K562 (cell line): ENCODE results near the gene ATP5PB. TPM values are rescaled to one million over a fixed set of nuclear protein-coding genes. Genes with fewer than 3 reads are reported as not detected.
A peak's percentile ranks its signal among the peaks of the same experiment; 100 is the strongest.

ENCODE experiments used
- CCNT2 ChIP-seq: IDR thresholded peaks from 2 replicates; pipeline ENCODE4 v1.6.1; 2011; ENCODE audit warnings: borderline replicate concordance, low read depth, mild to moderate bottlenecking, moderate library complexity, mixed read lengths, low read length; ENCODE audit not compliant: insufficient read length; ENCODE audit errors: extremely low read depth
- ESRRA ChIP-seq: fragments of 450-650 bp; IDR thresholded peaks from 2 replicates; pipeline ENCODE4 v1.6.1; 2014; ENCODE audit warnings: low read depth, mild to moderate bottlenecking, moderate library complexity, borderline replicate concordance
- EWSR1 ChIP-seq: fragments of 450-650 bp; IDR thresholded peaks from 2 replicates; pipeline ENCODE4 v1.6.1; 2018; ENCODE audit warnings: borderline replicate concordance, mild to moderate bottlenecking, low read depth, moderate library complexity; ENCODE audit not compliant: partially characterized antibody
- HDGF ChIP-seq: fragments of 450-650 bp; IDR thresholded peaks from 2 replicates; pipeline ENCODE4 v1.6.1; 2016
- MAZ ChIP-seq, 2 experiments: fragments of 450-650 bp in 1 of 2; sonication (generic) in 1 of 2; formaldehyde crosslinking; IDR thresholded peaks in 1 of 2; conservative IDR thresholded peaks in 1 of 2; 2 replicates each; pipeline versions ENCODE4 v1.4.0 to v1.5.0; 2020; ENCODE audit warnings: mild to moderate bottlenecking in 1 of 2, missing genetic modification reagents in 1 of 2
- NFYB ChIP-seq: IDR thresholded peaks from 2 replicates; pipeline ENCODE4 v1.6.1; 2011; ENCODE audit warnings: mild to moderate bottlenecking, moderate library complexity; ENCODE audit not compliant: insufficient read length; ENCODE audit errors: extremely low read depth
- RBBP5 ChIP-seq: fragments of 200-600 bp; sonication (generic); IDR thresholded peaks from 2 replicates; pipeline ENCODE4 v1.6.1; 2012; ENCODE audit warnings: borderline replicate concordance, mild to moderate bottlenecking, low read length, control low read depth, inconsistent platforms; ENCODE audit not compliant: insufficient read depth, poor library complexity, severe bottlenecking
- RBM25 ChIP-seq: fragments of 200-400 bp; formaldehyde crosslinking; IDR thresholded peaks from 2 replicates; pipeline ENCODE4 v1.6.1; 2018; ENCODE audit warnings: low read length, low read depth, moderate library complexity; ENCODE audit not compliant: severe bottlenecking
- SAFB2 ChIP-seq: fragments of 200-400 bp; formaldehyde crosslinking; IDR thresholded peaks from 2 replicates; pipeline ENCODE4 v1.6.1; 2018; ENCODE audit warnings: borderline replicate concordance, low read length, low read depth, moderate library complexity; ENCODE audit not compliant: severe bottlenecking
- SP1 ChIP-seq: sonication (generic); formaldehyde crosslinking; IDR thresholded peaks from 2 replicates; pipeline ENCODE4 v1.8.1; 2022; ENCODE audit warnings: mild to moderate bottlenecking, missing genetic modification reagents
- ZNF134 ChIP-seq: fragments of 250-450 bp; sonication (Bioruptor Pico); conservative IDR thresholded peaks from 2 replicates; pipeline ENCODE4 v1.4.0; 2020
- ZNF23 ChIP-seq: fragments of 250-450 bp; sonication (Bioruptor Pico); IDR thresholded peaks from 2 replicates; pipeline ENCODE4 v1.4.0; 2020; ENCODE audit warnings: mild to moderate bottlenecking
- ZNF408 ChIP-seq: fragments of 250-450 bp; sonication (Bioruptor Pico); IDR thresholded peaks from 2 replicates; pipeline ENCODE4 v1.4.0; 2020; ENCODE audit warnings: low read depth, mild to moderate bottlenecking, moderate library complexity
- ZNF436 ChIP-seq: fragments of 250-450, 450-650 bp; sonication (Bioruptor Pico); formaldehyde crosslinking; IDR thresholded peaks from 2 replicates; pipeline ENCODE4 v1.7.0; 2020; ENCODE audit warnings: mild to moderate bottlenecking
- polyA plus RNA-seq, 8 experiments: library from polyadenylated mRNA; depleted of rRNA in 4 of 8; stranded (reverse) in 5 of 8; unstranded in 3 of 8; fragments of >200 nt; fragmentation: Nextera tagmentation in 2 of 8; fragmentation: Illumina TruSeq in 1 of 8; extraction: Ambion mirVana in 2 of 8; extraction: Trizol in 1 of 8; gene quantifications; 2 replicates each; pipeline versions ENCODE4 v1.2.1 to v1.2.3, GENCODE V29; 2011 to 2014; ENCODE audit warnings: inconsistent platforms in 1 of 8, missing spikeins in 1 of 8
- total RNA-seq, 7 experiments: library from RNA; depleted of rRNA in 6 of 7; stranded (reverse); fragments of >200 nt in 6 of 7; fragmentation: Illumina TruSeq in 2 of 7; extraction: Trizol in 2 of 7; gene quantifications; 2 replicates each; pipeline versions ENCODE4 v1.2.1 to v1.2.3, GENCODE V29; 2011 to 2021; ENCODE audit warnings: low replicate concordance in 1 of 7
- TF ChIP-seq, protein P1 (sequence below): fragments of 450-650 bp; formaldehyde crosslinking; IDR thresholded peaks from 2 replicates; pipeline ENCODE4 v1.4.0; 2020; ENCODE audit warnings: mild to moderate bottlenecking, moderate library complexity
- TF ChIP-seq, protein P2 (sequence below): fragments of 450-650 bp; conservative IDR thresholded peaks from 2 replicates; pipeline ENCODE4 v1.6.1; 2016; ENCODE audit warnings: missing genetic modification characterization, low read depth, mild to moderate bottlenecking, control low read depth, missing compliant biosample characterization
- TF ChIP-seq, protein P3 (sequence below), 2 experiments: fragments of 450-650 bp; IDR thresholded peaks; 2 replicates each; pipeline ENCODE4 v1.6.1; 2018; ENCODE audit warnings: mild to moderate bottlenecking in 2 of 2, low read depth in 1 of 2; ENCODE audit not compliant: partially characterized antibody in 2 of 2
- TF ChIP-seq, protein P4 (sequence below), 2 experiments: IDR thresholded peaks; 2 replicates each; pipeline ENCODE4 v1.6.1; 2012; ENCODE audit warnings: improper control_type of control experiment in 2 of 2, low read depth in 2 of 2, low read length in 2 of 2, borderline replicate concordance in 1 of 2

Gene ATP5PB
- total and polyA plus RNA-seq, 9 of the 15 experiments (the other 6 are each of a cell fraction or from before 2014, with no cell fraction given) = 651 to 2,735 (median 1,061) TPM

DNA sequence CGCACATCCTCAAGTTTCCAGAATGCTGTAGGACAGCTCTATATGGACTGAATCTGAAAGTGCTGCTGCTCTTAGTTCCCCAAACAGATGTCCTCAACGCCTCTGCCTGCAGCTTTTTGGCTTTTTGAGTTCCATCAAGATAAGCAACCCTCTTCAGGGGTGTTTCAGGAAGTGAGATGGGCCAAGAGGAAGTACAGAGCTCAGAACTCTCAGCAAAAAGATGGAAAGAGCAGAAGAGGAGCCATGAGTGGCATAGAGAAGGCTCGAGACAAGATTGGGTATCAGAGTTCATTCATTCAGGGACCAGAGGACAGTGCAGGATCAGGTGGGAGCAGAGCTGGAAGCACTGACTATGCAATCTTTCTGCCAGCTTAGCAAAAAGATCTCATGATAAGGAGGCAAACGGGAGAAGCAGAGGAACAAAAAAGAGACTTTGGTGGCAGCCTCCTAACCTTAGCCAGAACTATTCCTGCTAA, 54.4 kb downstream of the ATP5PB start, which contains the start of the genes ADORA3 and TMIGD3 (continued):
- TF ChIP-seq ZNF134 (no peak), ZNF23 (CRISPR knock-in tag) (no peak), CCNT2 (no peak), RBM25 (no peak), ESRRA (no peak), ZNF436 (CRISPR knock-in tag) (no peak), ZNF408 (CRISPR knock-in tag) (no peak), RBBP5 (no peak), EWSR1 (no peak), SAFB2 (no peak), SP1 (no peak), NFYB (no peak), HDGF (no peak), MAZ (CRISPR knock-in tag; conservative IDR thresholded peaks at IDR 0.05 in 1 of 2, IDR thresholded peaks at IDR 0.05 in 1 of 2) (peak in 1 of 2 experiments; percentile 64; a peak in 1 of 4 replicates)
- TF ChIP-seq, protein P1, sequence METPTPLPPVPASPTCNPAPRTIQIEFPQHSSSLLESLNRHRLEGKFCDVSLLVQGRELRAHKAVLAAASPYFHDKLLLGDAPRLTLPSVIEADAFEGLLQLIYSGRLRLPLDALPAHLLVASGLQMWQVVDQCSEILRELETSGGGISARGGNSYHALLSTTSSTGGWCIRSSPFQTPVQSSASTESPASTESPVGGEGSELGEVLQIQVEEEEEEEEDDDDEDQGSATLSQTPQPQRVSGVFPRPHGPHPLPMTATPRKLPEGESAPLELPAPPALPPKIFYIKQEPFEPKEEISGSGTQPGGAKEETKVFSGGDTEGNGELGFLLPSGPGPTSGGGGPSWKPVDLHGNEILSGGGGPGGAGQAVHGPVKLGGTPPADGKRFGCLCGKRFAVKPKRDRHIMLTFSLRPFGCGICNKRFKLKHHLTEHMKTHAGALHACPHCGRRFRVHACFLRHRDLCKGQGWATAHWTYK (CRISPR knock-in tag) = peak; percentile 93
- TF ChIP-seq, protein P2, sequence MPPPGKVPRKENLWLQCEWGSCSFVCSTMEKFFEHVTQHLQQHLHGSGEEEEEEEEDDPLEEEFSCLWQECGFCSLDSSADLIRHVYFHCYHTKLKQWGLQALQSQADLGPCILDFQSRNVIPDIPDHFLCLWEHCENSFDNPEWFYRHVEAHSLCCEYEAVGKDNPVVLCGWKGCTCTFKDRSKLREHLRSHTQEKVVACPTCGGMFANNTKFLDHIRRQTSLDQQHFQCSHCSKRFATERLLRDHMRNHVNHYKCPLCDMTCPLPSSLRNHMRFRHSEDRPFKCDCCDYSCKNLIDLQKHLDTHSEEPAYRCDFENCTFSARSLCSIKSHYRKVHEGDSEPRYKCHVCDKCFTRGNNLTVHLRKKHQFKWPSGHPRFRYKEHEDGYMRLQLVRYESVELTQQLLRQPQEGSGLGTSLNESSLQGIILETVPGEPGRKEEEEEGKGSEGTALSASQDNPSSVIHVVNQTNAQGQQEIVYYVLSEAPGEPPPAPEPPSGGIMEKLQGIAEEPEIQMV (tag) = no peak
- TF ChIP-seq, protein P3, sequence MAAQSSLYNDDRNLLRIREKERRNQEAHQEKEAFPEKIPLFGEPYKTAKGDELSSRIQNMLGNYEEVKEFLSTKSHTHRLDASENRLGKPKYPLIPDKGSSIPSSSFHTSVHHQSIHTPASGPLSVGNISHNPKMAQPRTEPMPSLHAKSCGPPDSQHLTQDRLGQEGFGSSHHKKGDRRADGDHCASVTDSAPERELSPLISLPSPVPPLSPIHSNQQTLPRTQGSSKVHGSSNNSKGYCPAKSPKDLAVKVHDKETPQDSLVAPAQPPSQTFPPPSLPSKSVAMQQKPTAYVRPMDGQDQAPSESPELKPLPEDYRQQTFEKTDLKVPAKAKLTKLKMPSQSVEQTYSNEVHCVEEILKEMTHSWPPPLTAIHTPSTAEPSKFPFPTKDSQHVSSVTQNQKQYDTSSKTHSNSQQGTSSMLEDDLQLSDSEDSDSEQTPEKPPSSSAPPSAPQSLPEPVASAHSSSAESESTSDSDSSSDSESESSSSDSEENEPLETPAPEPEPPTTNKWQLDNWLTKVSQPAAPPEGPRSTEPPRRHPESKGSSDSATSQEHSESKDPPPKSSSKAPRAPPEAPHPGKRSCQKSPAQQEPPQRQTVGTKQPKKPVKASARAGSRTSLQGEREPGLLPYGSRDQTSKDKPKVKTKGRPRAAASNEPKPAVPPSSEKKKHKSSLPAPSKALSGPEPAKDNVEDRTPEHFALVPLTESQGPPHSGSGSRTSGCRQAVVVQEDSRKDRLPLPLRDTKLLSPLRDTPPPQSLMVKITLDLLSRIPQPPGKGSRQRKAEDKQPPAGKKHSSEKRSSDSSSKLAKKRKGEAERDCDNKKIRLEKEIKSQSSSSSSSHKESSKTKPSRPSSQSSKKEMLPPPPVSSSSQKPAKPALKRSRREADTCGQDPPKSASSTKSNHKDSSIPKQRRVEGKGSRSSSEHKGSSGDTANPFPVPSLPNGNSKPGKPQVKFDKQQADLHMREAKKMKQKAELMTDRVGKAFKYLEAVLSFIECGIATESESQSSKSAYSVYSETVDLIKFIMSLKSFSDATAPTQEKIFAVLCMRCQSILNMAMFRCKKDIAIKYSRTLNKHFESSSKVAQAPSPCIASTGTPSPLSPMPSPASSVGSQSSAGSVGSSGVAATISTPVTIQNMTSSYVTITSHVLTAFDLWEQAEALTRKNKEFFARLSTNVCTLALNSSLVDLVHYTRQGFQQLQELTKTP (IDR thresholded peaks at IDR 0.05; ENCODE audit: low read depth in 1 of 2, partially characterized antibody in 2 of 2) = no peak
- TF ChIP-seq, protein P4, sequence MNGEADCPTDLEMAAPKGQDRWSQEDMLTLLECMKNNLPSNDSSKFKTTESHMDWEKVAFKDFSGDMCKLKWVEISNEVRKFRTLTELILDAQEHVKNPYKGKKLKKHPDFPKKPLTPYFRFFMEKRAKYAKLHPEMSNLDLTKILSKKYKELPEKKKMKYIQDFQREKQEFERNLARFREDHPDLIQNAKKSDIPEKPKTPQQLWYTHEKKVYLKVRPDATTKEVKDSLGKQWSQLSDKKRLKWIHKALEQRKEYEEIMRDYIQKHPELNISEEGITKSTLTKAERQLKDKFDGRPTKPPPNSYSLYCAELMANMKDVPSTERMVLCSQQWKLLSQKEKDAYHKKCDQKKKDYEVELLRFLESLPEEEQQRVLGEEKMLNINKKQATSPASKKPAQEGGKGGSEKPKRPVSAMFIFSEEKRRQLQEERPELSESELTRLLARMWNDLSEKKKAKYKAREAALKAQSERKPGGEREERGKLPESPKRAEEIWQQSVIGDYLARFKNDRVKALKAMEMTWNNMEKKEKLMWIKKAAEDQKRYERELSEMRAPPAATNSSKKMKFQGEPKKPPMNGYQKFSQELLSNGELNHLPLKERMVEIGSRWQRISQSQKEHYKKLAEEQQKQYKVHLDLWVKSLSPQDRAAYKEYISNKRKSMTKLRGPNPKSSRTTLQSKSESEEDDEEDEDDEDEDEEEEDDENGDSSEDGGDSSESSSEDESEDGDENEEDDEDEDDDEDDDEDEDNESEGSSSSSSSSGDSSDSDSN (IDR thresholded peaks at IDR 0.05; ENCODE audit: borderline replicate concordance in 1 of 2, low read depth in 2 of 2, low read length in 2 of 2) = no peak
